Measurements from ENCODE around the gene JPT2.
"Not testable (repeated sequence)": the region's sequence is repeated elsewhere in the genome, so short reads cannot be mapped to it uniquely, and the experiment has no call there.

Gene JPT2

GRCh38 chr16:1710811-1711507, 32.9 kb downstream of the JPT2 start:
- DNase-seq: no peak

GRCh38 chr16:1712791-1713261, 34.7 kb downstream of the JPT2 start:
- no peak for DNase-seq

GRCh38 chr16:1713331-1713730, 35.3 kb downstream of the JPT2 start:
- DNase-seq: no peak

GRCh38 chr16:1713933-1714332, 35.9 kb downstream of the JPT2 start:
- DNase-seq: no peak

- no peak for DNase-seq
These were observed 37.1 kb downstream of the JPT2 start for GRCh38 chr16:1715220-1715619.

GRCh38 chr16:1718236-1718635, 40.2 kb downstream of the JPT2 start:
- not testable (repeated sequence) for DNase-seq

- not testable (repeated sequence) for DNase-seq
These were observed 41.6 kb downstream of the JPT2 start for GRCh38 chr16:1719559-1720229.

GRCh38 chr16:1721372-1721771, 43.3 kb downstream of the JPT2 start:
- no peak for DNase-seq

GRCh38 chr16:1723450-1724147, 45.5 kb downstream of the JPT2 start:
- peak; percentile 18 for DNase-seq

- DNase-seq: no peak
These were observed 46.4 kb downstream of the JPT2 start for GRCh38 chr16:1724491-1724890.

GRCh38 chr16:1726661-1727502, 48.8 kb downstream of the JPT2 start:
- no peak for DNase-seq

GRCh38 chr16:1727651-1728624, 49.9 kb downstream of the JPT2 start:
- no peak for DNase-seq

- DNase-seq: no peak
These were observed 50.9 kb downstream of the JPT2 start for GRCh38 chr16:1729026-1729425.

- DNase-seq: no peak
These were observed 51.4 kb downstream of the JPT2 start for GRCh38 chr16:1729445-1729844.

GRCh38 chr16:1731073-1731472, 53.0 kb downstream of the JPT2 start:
- DNase-seq: no peak

- no peak for DNase-seq
These were observed 53.5 kb downstream of the JPT2 start for GRCh38 chr16:1731603-1732002.

GRCh38 chr16:1732071-1732470, 54.0 kb downstream of the JPT2 start:
- no peak for DNase-seq

GRCh38 chr16:1732551-1732987, 54.5 kb downstream of the JPT2 start:
- not testable (repeated sequence) for DNase-seq

- DNase-seq: no peak
These were observed 56.0 kb downstream of the JPT2 start for GRCh38 chr16:1734123-1734522.

GRCh38 chr16:1734816-1735215, 56.7 kb downstream of the JPT2 start:
- no peak for DNase-seq

GRCh38 chr16:1740234-1740633, 62.2 kb downstream of the JPT2 start:
- DNase-seq: no peak

Data from AML-193 (cell line).